Neuronal stem cell (in vitro differentiated cells): ENCODE data around the gene PSMG3.

Experiments
- DNase-seq: peaks from one replicate; pipeline ENCODE4 v3.0.0-alpha.2; 2013; ENCODE audit warnings: low spot score
- H2AFZ ChIP-seq: one replicate; pipeline ENCODE4 v1.6.1; 2013; ENCODE audit warnings: mild to moderate bottlenecking, low read length, inconsistent platforms
- H2AK5ac ChIP-seq: 2 replicates; pipeline ENCODE4 v1.6.1; 2013; ENCODE audit warnings: low read depth, mild to moderate bottlenecking, inconsistent platforms, low read length, moderate library complexity, mixed read lengths
- H2BK120ac ChIP-seq: 2 replicates; pipeline ENCODE4 v1.6.1; 2013; ENCODE audit warnings: low read depth, mild to moderate bottlenecking, inconsistent platforms, low read length, moderate library complexity, mixed read lengths
- H2BK12ac ChIP-seq: one replicate; pipeline ENCODE4 v1.6.1; 2013; ENCODE audit warnings: low read length, inconsistent platforms
- H2BK15ac ChIP-seq: 2 replicates; pipeline ENCODE4 v1.6.1; 2013; ENCODE audit warnings: mild to moderate bottlenecking, low read length, inconsistent platforms, mixed read lengths
- H2BK5ac ChIP-seq: one replicate; pipeline ENCODE4 v1.6.1; 2013; ENCODE audit warnings: inconsistent platforms, mild to moderate bottlenecking, low read length, moderate library complexity
- H3K14ac ChIP-seq: one replicate; pipeline ENCODE4 v1.6.1; 2013; ENCODE audit warnings: low read length, inconsistent platforms
- H3K18ac ChIP-seq: 2 replicates; pipeline ENCODE4 v1.6.1; 2013; ENCODE audit warnings: low read length, inconsistent platforms
- H3K23ac ChIP-seq: 2 replicates; pipeline ENCODE4 v1.6.1; 2013; ENCODE audit warnings: low read depth, mild to moderate bottlenecking, mixed read lengths, low read length, inconsistent platforms; ENCODE audit not compliant: poor library complexity
- H3K27ac ChIP-seq: replicated peaks from 3 replicates; pipeline ENCODE4 v1.5.1; 2013; ENCODE audit warnings: low read length, inconsistent platforms
- H3K27me3 ChIP-seq, 3 experiments: 2 replicates each; pipeline ENCODE4 v1.6.1; 2013; ENCODE audit warnings: low read length in 3 of 3, mild to moderate bottlenecking in 2 of 3, inconsistent platforms in 1 of 3, low read depth in 1 of 3, mixed read lengths in 1 of 3, moderate library complexity in 1 of 3; ENCODE audit not compliant: control insufficient read depth in 3 of 3, insufficient read depth in 3 of 3
- H3K36me3 ChIP-seq, 2 donors: replicated peaks in 1 of 2; 2 replicates each; pipeline ENCODE4 v1.6.1; 2013; ENCODE audit warnings: low read length in 2 of 2; ENCODE audit not compliant: control insufficient read depth in 2 of 2, insufficient read depth in 2 of 2
- H3K4ac ChIP-seq: 2 replicates; pipeline ENCODE4 v1.6.1; 2013; ENCODE audit warnings: inconsistent platforms, mild to moderate bottlenecking, low read length, moderate library complexity
- H3K4me1 ChIP-seq, 2 donors: 1 replicate in 1 of 2; 2 replicates in 1 of 2; pipeline ENCODE4 v1.6.1; 2013; ENCODE audit warnings: low read length in 2 of 2, low read depth in 1 of 2; ENCODE audit not compliant: control insufficient read depth in 2 of 2, insufficient read depth in 1 of 2
- H3K4me2 ChIP-seq: one replicate; pipeline ENCODE4 v1.6.1; 2013; ENCODE audit warnings: mild to moderate bottlenecking, low read length, inconsistent platforms; ENCODE audit not compliant: insufficient read depth, poor library complexity, severe bottlenecking
- H3K4me3 ChIP-seq, 2 donors: 2 replicates each; pipeline ENCODE4 v1.5.1; 2013; ENCODE audit warnings: low read length in 2 of 2, mild to moderate bottlenecking in 2 of 2, inconsistent platforms in 1 of 2, moderate library complexity in 1 of 2
- H3K79me1 ChIP-seq: one replicate; pipeline ENCODE4 v1.6.1; 2013; ENCODE audit warnings: low read depth, mild to moderate bottlenecking, inconsistent platforms, low read length, moderate library complexity
- H3K9ac ChIP-seq: one replicate; pipeline ENCODE4 v1.6.1; 2013; ENCODE audit warnings: mild to moderate bottlenecking, low read depth, low read length, inconsistent platforms; ENCODE audit not compliant: poor library complexity
- H3K9me3 ChIP-seq, 2 donors: replicated peaks in 1 of 2; 2 replicates each; pipeline versions ENCODE3 to v1.6.1; 2013; ENCODE audit warnings: low read length in 2 of 2, mild to moderate bottlenecking in 2 of 2, inconsistent platforms in 1 of 2, low read depth in 1 of 2, mixed read lengths in 1 of 2, moderate library complexity in 1 of 2; ENCODE audit not compliant: control insufficient read depth in 2 of 2, insufficient read depth in 1 of 2
- H4K8ac ChIP-seq: one replicate; pipeline ENCODE4 v1.6.1; 2013; ENCODE audit warnings: low read depth, mild to moderate bottlenecking, inconsistent platforms, low read length, moderate library complexity
- H4K91ac ChIP-seq: one replicate; pipeline ENCODE4 v1.6.1; 2013; ENCODE audit warnings: low read length, low read depth, mild to moderate bottlenecking, inconsistent platforms; ENCODE audit not compliant: poor library complexity
- WGBS, 2 donors: extraction: QIAGEN DNeasy Blood & Tissue Kit; methylation state at CpG; one replicate each; pipeline ENCODE4 v1.1.7; 2013; ENCODE audit warnings: missing lambda C conversion rate in 2 of 2, mixed read lengths in 1 of 2; ENCODE audit not compliant: insufficient read length in 2 of 2, insufficient replicate concordance in 1 of 2; ENCODE audit errors: extremely low coverage in 2 of 2; 5-methylcytosine and 5-hydroxymethylcytosine counted together

Gene PSMG3

GRCh38 chr7:1608318-1608717 lies 38.5 kb upstream of the PSMG3 start:
- Histone ChIP-seq H3K9me3 (no peaks in the 10 kb centered on the region), H2AFZ (no peak overlapping the region), H3K4ac (no peak overlapping the region), H3K4me2 (no peak overlapping the region), H3K23ac (no peak overlapping the region), H3K79me1 (no peaks in the 10 kb centered on the region), H2BK15ac (peak overlapping the region; percentile 67), H3K27me3 (peaks cover 0 to 10% (median 0%) of the 10 kb centered on the region in 3 experiments), H3K14ac (no peak overlapping the region), H3K36me3 (no peaks in the 10 kb centered on the region), H2BK12ac (no peak overlapping the region), H4K8ac (no peak overlapping the region), H2BK120ac (no peak overlapping the region), H3K9ac (no peak overlapping the region), H3K27ac (no peak overlapping the region), H4K91ac (no peak overlapping the region), H3K18ac (peak overlapping the region; percentile 27), H3K4me1 (no peaks in the 10 kb centered on the region), H3K4me3 (no peak overlapping the region), H2AK5ac (peak overlapping the region; percentile 71), H2BK5ac (peak overlapping the region; percentile 48)
- no peak for DNase-seq
- WGBS, 2 donors: no CpG with 5 or more reads among the region's 8 CpGs

DNA sequence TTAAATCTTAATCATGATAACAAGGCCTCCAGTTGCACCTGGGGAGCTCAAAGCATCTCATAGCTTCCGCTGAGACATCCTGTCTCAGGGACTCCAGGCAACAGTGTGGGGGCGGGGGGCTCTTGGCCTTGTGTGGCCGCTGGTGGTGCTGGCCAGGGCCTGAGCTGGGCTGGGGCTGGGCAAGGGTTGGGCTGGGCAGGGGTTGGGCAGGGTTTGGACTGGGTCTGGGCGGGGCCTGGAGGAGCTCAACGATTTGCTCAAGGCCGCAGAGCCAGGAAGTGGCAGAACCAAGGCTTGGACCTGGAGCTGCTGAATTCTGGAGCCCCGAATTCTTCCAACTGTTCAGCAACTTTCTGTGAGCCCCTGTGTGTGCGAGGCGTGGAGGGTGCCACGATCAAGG lies 37.9 kb upstream of the PSMG3 start:
- Histone ChIP-seq H2AK5ac (peak overlapping the region; percentile 71), H2BK15ac (no peak overlapping the region), H3K4ac (no peak overlapping the region), H2BK120ac (no peak overlapping the region), H3K14ac (no peak overlapping the region), H3K18ac (peak overlapping the region; percentile 71), H3K36me3 (no peaks in the 10 kb centered on the region), H2BK5ac (peak overlapping the region; percentile 48), H3K4me2 (no peak overlapping the region), H3K79me1 (no peaks in the 10 kb centered on the region), H2AFZ (no peak overlapping the region), H3K9ac (no peak overlapping the region), H3K27me3 (peaks cover 0 to 12% (median 0%) of the 10 kb centered on the region in 3 experiments), H3K23ac (no peak overlapping the region), H4K91ac (no peak overlapping the region), H3K4me1 (no peaks in the 10 kb centered on the region), H4K8ac (no peak overlapping the region), H3K4me3 (no peak overlapping the region), H3K27ac (no peak overlapping the region), H3K9me3 (no peaks in the 10 kb centered on the region), H2BK12ac (no peak overlapping the region)
- no peak for DNase-seq
- WGBS, 2 donors: no CpG with 5 or more reads among the region's 10 CpGs

GRCh38 chr7:1607001-1607400 lies 37.2 kb upstream of the PSMG3 start:
- peaks cover 0 to 12% (median 0%) of the 10 kb centered on the region in 3 experiments for H3K27me3 ChIP-seq
- no peaks in the 10 kb centered on the region for H3K9me3 ChIP-seq
- no peak overlapping the region for H3K18ac ChIP-seq
- no peak overlapping the region for H3K4ac ChIP-seq
- no peak overlapping the region for H3K9ac ChIP-seq
- H4K91ac ChIP-seq: no peak overlapping the region
- H2BK12ac ChIP-seq: no peak overlapping the region
- no peak overlapping the region for H2AK5ac ChIP-seq
- H3K79me1 ChIP-seq: no peaks in the 10 kb centered on the region
- H3K23ac ChIP-seq: no peak overlapping the region
- WGBS, 2 donors: 100% methylated on average over 1 of the region's 7 CpGs; no CpG with 5 or more reads in 1 of the 2 donors
- H3K14ac ChIP-seq: no peak overlapping the region
- H2AFZ ChIP-seq: no peak overlapping the region
- H2BK120ac ChIP-seq: no peak overlapping the region
- no peak overlapping the region for H2BK15ac ChIP-seq
- H3K36me3 ChIP-seq: no peaks in the 10 kb centered on the region
- H3K4me1 ChIP-seq: no peaks in the 10 kb centered on the region
- H3K4me2 ChIP-seq: no peak overlapping the region
- H3K27ac ChIP-seq: no peak overlapping the region
- DNase-seq: no peak
- no peak overlapping the region for H2BK5ac ChIP-seq
- H4K8ac ChIP-seq: no peak overlapping the region
- H3K4me3 ChIP-seq: no peak overlapping the region

DNA sequence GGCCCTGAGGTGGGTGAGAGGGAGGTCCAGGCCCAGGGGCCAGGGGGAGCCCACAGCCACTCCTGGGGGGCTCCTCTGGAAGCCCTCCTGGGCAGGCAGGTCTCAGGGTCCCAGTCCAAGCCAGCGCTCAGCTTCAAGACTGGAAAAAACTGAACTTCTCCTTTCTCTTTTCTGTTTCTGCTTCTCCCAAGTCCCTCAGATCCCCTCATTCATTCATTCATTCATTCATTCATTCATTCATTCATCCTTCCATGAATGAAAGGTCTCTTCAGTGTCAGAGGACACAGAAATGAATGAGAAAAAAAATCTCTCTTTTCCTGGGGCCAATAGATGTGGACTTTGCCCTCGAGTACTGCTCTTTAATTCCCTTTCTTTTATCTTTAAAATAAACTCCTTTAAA lies 34.6 kb upstream of the PSMG3 start:
- H3K27me3 ChIP-seq: peaks cover 0 to 12% (median 0%) of the 10 kb centered on the region in 3 experiments
- WGBS, 2 donors: no CpG with 5 or more reads among the region's 2 CpGs

More for the DNA sequence above, 34.6 kb upstream of the PSMG3 start:
- Histone ChIP-seq H2BK120ac (no peak overlapping the region), H3K9ac (no peak overlapping the region), H3K4me1 (no peaks in the 10 kb centered on the region), H2AK5ac (no peak overlapping the region), H3K4me3 (no peak overlapping the region), H3K27ac (no peak overlapping the region), H3K79me1 (no peaks in the 10 kb centered on the region), H2BK5ac (no peak overlapping the region), H2BK12ac (no peak overlapping the region), H2BK15ac (no peak overlapping the region), H3K4me2 (no peak overlapping the region), H3K14ac (no peak overlapping the region), H2AFZ (no peak overlapping the region), H3K18ac (no peak overlapping the region), H3K4ac (no peak overlapping the region), H3K36me3 (no peaks in the 10 kb centered on the region), H4K91ac (no peak overlapping the region), H3K9me3 (no peaks in the 10 kb centered on the region), H4K8ac (no peak overlapping the region), H3K23ac (no peak overlapping the region)
- no peak for DNase-seq
